Hematopoietic multipotent progenitor cell treated with erythropoietin and hydrocortisone succinate and interleukin-3 and kit ligand, for 15 days (in vitro differentiated cells): ENCODE results near the gene CHERP.
A peak's percentile ranks its signal among the peaks of the same experiment; 100 is the strongest.
"Not testable (repeated sequence)": the region's sequence is repeated elsewhere in the genome, so short reads cannot be mapped to it uniquely, and the experiment has no call there.

Experiments
- DNase-seq: peaks from one replicate; pipeline ENCODE4 v3.0.0-alpha.2; 2015; ENCODE audit warnings: low spot score

Gene CHERP

DNA sequence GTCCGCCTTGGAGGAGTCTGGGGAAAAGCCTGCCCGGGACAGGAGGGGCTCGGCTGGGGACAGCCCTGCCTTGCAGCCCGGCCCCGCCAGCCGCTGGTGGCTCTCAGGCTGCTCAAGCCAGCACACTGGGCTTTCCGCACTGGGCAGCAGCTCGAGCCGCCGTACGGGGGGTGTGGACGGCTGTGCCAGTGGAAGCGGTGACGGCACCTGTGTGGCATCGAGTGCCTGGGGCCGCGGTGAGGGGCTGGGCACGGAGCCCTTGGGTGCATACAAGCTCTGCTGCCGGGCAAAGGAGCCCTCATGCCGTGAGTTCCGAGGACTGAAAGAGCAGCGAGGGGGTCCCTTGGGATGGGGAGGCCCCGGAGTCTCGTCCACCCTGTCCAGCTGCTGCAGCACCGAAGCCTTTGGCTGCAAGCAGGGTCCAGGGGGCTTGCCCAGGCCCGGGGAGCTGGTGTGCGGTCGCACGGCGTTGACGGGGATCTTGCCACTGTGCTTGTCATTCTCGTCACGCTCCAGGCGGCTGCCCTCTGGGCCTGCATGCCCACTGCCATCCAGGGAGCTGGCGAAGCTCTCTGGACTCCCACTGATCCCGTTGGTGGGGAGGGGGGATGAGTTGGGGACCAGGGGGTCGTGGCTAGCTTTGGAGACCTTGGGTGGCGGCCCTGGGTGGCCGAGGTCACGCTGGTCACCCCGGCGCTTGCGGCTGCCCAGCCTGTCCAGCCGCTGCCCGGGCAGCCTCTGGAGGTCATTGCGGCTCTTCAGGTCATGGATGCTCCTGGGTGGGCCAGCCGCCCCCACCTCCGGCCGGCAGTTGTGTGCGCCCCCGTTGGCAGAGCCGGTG lies 34.7 kb upstream of the CHERP start:
- no peak for DNase-seq

DNA sequence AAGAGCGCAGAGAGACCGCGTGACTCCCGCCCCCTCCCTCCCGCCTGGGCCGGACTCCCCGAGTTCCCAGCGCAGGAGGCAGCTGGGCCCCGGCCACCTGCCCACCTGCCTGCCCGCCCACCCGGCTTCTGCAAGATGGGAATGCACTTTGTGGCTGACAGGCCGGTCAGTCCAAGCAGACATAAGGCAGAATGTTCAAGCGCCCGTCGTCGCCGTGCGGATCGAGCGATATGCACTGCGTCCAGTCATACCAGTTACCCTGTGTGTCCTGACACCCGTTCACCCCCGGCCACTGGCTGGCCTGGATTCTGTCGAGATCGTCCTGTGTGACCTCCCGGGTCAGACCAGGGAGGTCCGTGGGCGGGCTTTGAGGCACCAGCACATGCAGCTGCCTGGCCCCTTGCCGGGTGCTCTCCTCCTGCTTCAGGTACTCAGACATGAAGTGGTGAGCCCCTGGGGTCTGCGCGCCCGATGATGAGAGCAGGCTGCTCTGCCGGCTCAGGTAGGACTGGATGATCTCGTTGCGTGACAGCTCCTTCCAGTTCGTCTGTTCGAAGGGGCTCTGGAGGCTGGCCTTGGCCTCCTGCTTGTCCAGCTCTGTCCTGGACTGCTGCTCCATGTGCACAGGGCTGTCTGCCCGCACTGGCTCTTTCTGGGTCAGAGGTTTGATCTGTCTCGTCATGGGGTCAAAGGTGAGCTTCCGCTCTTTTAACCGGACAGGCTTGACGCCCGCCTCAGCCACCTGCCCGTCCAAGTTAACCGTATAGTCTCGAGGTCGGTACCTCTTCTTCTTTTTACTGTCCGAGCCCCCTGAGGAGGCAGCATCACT lies 33.8 kb upstream of the CHERP start:
- DNase-seq, result no peak

DNA sequence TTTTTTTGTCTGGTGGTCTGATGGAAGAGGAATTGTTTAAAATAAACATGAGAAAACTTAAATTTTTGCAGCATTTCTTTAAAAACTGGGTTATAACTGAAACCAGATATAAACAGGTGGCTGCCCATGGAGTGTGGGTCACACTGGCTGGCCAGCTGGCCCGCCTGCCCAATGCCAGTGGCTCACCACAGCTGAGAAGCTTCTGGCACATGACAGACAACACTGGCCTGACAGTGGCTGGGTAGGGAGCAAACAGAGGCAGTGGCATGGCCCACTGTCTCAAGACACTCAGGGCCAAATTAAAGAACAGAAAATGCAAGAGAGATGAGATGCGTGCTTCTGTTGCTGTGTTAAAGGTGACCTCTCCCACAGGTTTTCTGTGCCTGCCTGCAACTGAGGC lies 33.0 kb upstream of the CHERP start:
- no peak for DNase-seq

DNA sequence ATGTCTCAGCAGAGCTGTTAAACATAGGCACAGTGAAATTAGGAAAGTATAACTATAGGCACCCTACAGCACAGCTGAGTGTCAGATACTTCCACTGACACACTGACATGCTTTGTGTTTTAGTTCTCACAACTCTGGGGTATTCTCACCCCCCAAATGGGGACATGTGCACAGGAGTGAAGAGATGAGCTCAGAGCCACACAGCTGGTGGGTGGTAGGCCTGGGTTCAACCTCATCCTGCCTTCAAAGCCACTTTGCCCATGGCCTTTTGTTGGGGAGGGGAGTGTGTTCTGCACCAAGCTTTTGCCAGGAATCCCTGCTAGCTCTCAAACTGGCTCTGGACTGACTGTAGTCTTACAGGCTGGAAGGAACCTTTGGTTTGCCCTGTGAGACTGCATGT lies 31.7 kb upstream of the CHERP start:
- no peak for DNase-seq

DNA sequence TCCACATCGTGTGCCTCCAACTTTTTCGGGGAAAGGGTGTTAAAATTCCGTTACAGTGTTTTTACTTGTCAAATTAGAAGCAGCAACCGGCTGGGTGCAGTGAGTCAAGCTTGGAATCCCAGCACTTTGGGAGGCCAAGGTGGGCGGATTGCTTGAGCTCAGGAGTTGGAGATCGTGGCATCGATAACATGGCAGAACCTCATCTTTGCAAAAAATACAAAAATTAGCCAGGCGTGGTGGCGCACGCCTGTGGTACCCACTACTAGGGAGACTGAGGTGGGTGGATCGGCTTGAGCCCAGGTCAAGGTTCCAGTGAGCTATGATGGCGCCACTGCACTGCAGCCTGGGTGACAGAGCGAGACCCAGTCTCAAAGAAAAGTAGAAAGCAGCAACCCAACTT lies 31.1 kb upstream of the CHERP start:
- no peak for DNase-seq

DNA sequence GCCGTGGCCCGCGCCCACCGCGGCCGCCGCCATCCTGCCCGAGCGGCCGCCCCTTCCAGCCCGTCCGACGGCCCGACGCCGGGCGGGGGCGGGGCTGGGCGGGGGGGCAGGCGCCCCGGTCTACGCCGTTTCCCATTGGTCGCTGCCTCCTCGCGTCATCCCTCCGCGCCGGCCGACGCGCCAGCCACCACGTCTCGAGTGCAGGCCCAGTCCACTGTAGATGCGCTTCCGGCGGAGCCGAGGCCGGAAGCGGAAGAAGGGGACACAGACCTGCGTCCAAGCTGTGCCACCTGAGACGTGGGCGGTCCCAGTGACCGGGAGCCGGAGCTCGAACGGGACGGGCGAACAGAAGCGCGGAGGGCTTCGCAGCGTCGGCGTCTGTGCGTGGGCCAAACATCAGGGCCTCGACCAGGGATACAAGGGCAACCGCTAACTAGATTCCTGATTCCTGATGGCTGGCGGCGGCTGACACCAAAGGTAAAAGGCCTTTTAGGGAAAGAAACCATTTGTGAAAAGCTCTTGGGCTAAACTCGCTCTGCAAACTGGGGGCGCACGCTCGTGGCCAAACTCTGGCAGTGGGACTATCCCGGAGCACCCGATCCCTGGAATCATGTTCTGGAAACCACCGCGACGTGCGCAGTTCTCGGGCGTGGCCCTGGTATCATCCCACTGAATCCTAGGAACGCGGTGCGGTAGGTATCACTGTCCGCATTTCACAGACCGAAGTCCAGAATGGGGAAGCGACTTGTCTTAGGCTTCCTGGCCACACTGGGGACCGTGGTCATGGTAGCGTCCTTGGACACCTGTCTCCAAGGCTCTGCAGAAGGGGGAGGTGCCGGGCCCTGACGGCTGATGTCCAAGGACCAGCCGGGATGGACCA lies 30.3 kb upstream of the CHERP start, which contains the start of gene SLC35E1:
Gene SLC35E1 (minus strand): TSS at position 84 of the 880 bp plus-strand sequence. CDS start 51 bp downstream, at position 33.
- peak; percentile 94 for DNase-seq

DNA sequence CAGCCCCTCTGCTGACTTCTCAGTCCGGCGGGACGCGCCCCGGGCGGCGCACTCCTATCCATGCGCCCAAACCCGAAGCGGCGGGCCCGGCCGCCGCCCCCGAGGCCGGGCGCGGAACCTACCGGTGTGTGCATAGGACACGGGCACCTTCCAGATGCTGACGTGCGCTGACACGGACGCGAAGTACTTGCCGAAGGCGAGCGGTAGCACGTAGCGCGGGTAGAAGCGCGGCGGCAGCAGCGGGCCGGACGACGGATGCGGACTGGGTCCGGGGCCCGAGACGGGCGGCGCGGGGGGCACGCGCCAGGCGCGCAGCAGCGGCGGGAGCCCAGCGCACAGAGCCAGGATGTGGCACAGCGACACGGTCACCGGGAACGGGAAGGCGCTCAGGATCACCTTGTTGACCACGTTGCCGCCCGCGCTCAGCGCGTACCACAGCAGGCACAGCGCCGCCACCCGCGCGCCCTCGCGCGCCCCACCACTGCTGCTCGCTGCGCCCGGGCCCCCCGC lies 29.6 kb upstream of the CHERP start:
- peak; percentile 24 for DNase-seq

DNA sequence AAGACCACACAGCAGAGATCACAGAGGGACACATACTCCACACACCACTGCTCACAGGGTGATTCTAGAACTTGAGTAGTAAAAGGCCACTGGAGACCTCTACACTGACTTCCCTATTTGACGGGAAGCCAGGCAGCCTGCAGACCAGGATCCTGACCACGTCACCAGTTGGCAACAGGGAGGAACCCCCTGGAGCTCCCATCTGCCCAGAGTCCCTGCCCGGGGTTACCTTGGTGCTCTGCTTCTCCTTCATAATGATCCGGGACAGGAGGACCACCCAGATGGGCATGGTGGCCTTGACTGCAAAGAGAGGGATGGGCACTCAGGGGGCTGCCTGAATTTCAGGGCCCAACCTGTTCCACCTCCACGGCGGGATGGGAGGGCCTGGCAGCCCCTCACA lies 29.0 kb upstream of the CHERP start:
- DNase-seq, result no peak

DNA sequence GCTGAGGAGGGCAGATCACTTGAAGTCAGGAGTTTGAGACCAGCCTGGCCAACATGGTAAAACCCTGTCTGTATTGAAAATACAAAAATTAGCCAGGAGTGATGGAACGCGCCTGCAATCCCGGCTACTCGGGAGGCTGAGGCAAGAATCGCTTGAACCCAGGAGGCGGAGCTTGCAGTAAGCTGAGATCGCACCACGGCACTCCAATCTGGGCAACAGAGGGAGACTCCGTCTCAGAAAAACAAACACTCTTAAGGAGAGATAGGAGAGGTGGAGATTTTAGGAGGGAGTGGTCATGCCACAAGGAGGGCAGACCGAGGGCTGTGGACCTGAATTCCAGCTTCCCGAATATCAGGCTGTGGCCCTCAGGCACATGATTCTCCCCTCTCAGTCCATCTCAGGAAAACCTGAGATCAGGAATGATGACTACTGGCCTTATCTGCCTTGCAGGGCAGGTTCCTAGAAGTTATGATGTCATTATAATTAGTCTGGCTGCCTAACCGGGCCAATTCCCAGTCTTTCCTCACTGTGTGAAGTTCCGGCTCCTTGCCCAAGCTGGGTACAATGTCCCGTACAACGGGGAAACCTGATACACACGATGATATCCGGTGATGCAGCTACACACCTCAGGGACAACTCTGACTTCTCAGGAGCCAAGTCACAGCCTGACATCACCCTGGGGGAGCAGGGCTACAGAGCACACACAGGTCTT lies 27.5 kb upstream of the CHERP start:
- DNase-seq, result no peak

DNA sequence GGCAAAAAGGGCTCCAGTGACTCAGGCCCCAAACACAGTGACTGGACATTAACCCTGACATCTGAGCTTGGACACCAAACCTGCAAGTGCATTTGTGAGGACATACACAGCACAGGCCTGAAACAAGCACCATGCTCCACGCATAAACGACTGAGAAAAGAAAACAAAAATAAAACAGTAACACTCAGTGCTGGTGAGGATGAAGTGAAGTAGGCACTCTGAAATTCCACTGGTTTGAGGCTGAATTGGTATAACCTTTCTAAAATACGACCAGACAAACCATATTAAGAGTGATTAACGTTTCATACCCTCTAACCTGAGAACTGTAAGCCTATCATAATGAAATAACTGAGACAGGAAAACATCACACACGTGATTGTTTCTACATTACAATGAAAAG lies 24.5 kb upstream of the CHERP start:
- no peak for DNase-seq

DNA sequence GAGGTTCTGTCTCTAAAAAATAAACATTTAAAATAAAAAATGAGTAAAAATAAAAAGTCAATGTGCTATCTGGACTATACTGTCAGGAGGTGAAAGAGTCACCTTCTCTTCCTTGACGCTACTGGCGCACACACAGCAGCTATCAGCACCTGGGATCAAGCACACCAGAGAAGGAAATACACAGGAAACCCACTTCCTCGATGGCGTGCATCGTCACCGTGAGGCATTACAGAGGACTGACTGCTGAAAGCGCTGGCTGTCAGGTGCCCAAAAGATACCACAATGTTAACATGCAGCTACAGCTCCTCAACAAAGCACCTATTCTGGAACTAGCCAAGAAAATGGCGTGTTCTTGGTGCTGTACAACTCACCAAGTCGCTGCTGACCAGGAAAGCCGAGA lies 23.9 kb upstream of the CHERP start:
- no peak for DNase-seq

DNA sequence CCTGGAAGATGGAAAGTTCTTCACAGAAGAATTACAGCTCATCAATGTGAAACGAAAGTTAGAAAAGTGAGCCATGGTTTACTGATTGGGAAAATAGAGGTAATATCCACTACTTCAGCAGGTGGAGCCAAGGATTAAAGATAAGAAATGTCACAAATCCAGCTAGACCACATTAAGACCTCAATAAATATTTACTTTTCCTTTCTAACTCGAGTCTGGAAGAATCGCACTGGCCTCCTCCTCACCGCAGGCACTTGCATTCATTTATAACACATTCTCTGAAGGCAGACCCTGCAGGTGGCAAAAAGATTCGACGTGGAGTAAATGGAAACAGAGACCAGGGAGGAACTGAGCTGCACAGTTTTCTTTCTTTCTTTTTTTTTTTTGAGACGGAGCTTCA lies 22.6 kb upstream of the CHERP start:
- no peak for DNase-seq

DNA sequence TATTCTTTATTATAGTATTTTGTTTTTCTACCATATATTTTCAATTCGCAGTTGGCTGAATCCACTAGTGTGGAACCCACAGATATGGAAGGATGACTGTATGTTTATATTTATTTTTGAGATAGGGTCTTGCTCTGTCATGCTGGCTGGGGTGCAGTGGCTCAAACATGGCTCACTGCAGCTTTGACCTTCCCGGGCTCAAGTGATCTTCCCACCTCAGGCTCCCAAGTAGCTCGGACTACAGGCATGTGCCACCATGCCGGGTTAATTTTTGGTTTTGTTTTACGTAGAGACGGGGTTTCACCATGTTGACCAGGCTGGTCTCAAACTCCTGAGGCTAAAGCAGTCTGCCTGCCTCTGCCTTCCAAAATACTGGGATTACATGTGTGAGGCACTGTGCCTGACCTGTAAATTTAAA lies 20.4 kb upstream of the CHERP start:
- DNase-seq, result no peak

DNA sequence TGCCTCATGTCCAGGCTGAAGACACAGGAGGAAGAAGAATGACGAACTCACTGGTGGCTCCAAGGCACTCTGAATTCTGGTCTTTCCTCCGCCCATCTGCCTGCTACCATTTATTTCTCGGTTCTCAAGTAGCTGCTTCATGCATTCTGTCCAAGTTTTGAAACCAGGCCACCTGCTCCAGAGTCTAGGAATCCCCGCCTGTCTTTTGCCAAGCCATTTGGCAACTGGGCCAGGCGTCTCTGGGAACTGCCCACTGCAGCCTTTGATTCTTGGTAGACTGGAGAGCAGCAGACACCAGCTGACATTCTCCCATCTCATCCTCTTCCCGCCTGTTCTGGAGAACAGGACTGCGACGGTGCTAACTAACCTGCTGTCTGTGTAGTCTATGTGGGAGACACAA lies 19.1 kb upstream of the CHERP start:
- no peak for DNase-seq

DNA sequence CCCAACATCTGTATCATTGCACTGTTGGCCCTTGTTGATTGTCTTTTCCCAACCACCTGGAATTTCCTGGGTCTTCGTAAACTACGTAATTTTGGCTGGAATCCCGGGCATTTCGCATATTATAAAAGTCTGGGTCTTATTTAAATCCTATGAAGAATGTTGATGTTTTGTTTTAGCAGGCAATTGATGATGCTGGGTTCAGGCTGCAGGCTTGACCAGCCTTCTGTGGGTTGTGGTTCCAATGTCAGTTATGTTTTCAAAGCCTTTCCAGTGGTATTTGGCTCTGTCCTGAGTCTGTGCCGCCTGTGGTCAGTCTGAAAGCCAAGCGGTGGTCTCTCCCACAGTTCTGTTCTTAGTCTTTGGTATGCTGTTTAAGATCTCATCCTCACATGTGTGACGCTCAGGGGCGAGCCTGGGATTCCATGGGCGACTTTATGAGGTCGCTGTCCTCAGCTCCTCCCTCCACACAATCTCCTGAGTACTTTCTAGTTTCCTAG lies 17.6 kb upstream of the CHERP start:
- DNase-seq, result no peak

DNA sequence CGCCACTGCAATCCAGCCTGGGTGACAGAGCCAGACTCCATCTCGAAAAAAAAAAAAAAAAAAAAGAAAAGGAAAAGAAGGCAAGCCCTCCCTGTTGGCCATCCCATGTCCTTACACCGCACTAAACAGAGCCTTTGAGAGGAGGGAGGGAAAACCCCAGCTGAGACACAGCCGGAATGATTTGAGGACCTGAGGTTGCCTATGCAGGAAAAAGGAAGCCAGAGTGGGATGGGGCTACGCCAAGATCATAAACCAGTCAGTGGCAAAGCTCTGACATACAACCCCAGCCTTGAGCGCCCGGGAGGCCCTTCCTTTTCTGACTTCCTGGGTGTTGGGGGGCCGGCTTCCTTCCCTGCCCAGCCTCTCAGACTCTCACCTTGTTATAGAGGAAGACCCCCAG lies 12.5 kb upstream of the CHERP start:
- DNase-seq, result no peak

DNA sequence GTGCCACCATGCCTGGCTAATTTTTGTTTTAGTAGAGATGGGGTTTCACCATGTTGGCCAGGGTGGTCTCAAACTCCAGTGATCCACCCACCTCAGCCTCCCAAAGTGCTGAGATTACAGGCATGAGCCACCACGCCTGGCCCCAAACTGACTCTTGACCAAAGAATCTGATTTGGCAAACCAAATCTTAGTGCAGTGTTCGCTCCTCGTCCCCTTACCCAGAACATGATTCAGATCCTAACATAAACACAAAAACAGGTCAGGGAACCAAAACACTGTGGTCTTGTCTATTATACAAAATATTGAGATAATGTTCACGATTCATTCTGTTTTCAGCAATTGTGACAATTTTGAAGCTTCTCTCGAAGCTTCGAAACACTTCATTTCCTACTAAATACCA lies 9.7 kb upstream of the CHERP start:
- DNase-seq, result not testable (repeated sequence)

DNA sequence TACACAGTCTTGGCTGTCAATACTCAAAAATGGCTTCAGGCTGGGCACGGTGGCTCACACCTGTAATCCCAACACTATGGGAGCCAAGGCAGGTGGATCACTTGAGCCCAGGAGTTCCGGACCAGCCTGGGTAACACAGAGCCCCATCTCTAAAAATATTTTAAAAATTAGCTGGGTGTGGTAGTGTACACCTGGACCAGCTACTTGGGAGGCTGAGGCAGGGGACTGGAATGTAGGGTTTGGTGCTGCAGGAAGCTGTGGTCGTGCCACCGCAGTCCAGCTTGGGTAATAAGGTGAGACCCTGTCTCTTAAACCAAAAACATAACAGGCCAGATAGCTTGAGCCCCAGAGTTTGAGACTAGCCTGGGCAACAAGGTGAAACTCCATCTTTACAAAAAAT lies 6.7 kb upstream of the CHERP start:
- no peak for DNase-seq

DNA sequence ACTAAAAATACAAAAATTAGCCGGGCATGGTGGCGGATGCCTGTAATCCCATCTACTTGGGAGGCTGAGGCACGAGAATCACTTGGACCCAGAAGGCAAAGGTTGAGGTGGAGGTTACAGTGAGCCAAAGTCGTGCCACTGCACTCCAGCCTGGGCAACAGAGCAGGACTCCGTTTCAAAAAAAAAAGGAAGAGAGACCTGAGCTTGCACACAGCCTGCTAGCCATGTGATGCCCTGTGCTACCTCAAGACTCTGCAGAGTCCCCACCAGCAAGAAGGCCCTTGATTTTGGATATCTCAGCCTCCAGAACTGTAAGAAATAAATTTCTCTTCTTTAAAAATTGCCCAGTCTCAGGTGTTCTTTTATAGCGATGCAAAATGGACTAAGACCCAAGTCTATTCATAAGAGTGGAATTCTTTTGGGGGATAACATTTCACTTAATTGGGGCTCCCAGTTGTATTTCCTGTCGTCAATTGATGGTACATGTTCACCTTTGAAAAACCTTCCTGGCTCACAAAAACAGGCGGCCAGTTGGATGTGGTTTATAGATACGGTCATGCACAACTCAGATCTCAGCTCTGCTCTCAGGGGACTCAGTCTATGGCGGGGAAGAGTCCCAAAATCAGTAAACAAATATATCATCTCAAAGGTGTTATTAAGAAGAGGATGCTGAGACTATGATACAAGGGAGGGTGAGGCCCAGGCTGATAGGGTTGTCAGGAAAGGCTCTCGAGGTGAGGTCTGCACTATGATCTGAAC lies 2.4 kb upstream of the CHERP start:
- DNase-seq, result no peak

DNA sequence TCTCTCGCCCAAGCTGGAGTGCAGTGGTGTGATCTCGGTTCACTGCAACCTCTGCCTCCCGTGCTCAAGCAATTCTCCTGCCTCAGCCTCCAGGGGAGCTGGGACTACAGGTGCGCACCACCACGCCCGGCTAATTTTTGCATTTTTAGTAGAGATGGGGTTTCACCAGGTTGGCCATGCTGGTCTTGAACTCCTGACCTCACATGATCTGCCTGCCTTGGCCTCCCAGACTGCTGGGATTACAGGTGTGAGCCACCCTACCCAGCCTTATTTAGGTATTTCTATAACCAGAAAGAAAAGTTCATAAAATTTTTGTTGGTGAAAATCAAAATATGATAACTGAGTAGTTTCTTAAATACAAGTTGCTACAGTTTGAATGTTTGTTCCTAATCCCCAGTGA lies 1.5 kb upstream of the CHERP start:
- not testable (repeated sequence) for DNase-seq
